Fibroblast of lung (primary cell): ENCODE data around the gene ZNF98.

ENCODE experiments used
- CTCF ChIP-seq, 2 donors: IDR thresholded peaks in 1 of 2; conservative IDR thresholded peaks in 1 of 2; 1 replicate in 1 of 2; 2 replicates in 1 of 2; pipeline ENCODE4 v1.5.1; 2011 to 2012; ENCODE audit warnings: low read length in 2 of 2, control low read depth in 1 of 2, inconsistent platforms in 1 of 2, low read depth in 1 of 2, mild to moderate bottlenecking in 1 of 2
- EZH2 ChIP-seq: IDR thresholded peaks from 2 replicates; pipeline ENCODE4 v1.5.1; 2012; ENCODE audit warnings: low read length, control low read depth, mild to moderate bottlenecking; ENCODE audit errors: missing control alignments

GRCh38 chr19:22427547-22427946, 5.4 kb upstream of the ZNF98 start:
- TF ChIP-seq EZH2, result no peak
- TF ChIP-seq CTCF (conservative IDR thresholded peaks at IDR 0.05 in 1 of 2, IDR thresholded peaks at IDR 0.05 in 1 of 2; ENCODE audit: low read depth in 1 of 2, low read length in 2 of 2), result no peak
